Measurements from ENCODE around the gene BIRC3. TPM values are rescaled to one million over a fixed set of nuclear protein-coding genes. Genes with fewer than 3 reads are reported as not detected.

The BIRC3 gene
- total RNA-seq, 4 donors from 2014 or later = 10.6 to 19.0 (median 14.0) TPM

DNA sequence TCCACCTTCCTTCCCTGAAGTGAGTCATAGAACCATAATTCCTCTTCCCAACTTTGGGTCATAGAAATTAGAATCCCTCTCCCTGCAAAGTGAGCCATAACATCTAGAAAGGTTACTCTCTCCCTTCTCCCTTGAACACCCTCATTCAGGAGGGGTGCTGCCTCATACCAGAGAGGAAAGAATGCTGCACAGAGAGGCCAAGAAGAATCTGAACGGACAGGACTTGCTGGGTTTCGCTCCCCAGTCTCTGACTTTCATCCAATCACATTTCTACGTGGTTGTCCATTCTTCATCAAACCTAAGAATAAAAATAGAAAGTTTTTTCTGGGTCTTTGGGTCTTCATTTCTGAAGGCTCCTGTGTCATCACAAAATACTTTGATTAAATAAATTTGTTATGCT lies 31.0 kb upstream of the BIRC3 start:
- no peaks in the 10 kb centered on the region for H3K27me3 ChIP-seq
- no peak for ATAC-seq
- 90 to 100% methylated on average over 3 of the region's 3 CpGs for WGBS, 2 donors (ENCODE audit: low coverage in 1 of 2)
- no peak overlapping the region for H3K27ac ChIP-seq
- TF ChIP-seq, protein P1, sequence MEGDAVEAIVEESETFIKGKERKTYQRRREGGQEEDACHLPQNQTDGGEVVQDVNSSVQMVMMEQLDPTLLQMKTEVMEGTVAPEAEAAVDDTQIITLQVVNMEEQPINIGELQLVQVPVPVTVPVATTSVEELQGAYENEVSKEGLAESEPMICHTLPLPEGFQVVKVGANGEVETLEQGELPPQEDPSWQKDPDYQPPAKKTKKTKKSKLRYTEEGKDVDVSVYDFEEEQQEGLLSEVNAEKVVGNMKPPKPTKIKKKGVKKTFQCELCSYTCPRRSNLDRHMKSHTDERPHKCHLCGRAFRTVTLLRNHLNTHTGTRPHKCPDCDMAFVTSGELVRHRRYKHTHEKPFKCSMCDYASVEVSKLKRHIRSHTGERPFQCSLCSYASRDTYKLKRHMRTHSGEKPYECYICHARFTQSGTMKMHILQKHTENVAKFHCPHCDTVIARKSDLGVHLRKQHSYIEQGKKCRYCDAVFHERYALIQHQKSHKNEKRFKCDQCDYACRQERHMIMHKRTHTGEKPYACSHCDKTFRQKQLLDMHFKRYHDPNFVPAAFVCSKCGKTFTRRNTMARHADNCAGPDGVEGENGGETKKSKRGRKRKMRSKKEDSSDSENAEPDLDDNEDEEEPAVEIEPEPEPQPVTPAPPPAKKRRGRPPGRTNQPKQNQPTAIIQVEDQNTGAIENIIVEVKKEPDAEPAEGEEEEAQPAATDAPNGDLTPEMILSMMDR (IDR thresholded peaks at IDR 0.05) = no peak
- TF ChIP-seq POLR2AphosphoS5 (IDR thresholded peaks at IDR 0.05) (no peak), EP300 (IDR thresholded peaks at IDR 0.05) (no peak), POLR2A (IDR thresholded peaks at IDR 0.05) (no peak)
- H3K9me3 ChIP-seq = no peaks in the 10 kb centered on the region
- peaks cover 0 to 27% (median 2%) of the 10 kb centered on the region in 3 donors for H3K4me1 ChIP-seq
- no peak overlapping the region for H3K4me3 ChIP-seq
- no peaks in the 10 kb centered on the region for H3K36me3 ChIP-seq

DNA sequence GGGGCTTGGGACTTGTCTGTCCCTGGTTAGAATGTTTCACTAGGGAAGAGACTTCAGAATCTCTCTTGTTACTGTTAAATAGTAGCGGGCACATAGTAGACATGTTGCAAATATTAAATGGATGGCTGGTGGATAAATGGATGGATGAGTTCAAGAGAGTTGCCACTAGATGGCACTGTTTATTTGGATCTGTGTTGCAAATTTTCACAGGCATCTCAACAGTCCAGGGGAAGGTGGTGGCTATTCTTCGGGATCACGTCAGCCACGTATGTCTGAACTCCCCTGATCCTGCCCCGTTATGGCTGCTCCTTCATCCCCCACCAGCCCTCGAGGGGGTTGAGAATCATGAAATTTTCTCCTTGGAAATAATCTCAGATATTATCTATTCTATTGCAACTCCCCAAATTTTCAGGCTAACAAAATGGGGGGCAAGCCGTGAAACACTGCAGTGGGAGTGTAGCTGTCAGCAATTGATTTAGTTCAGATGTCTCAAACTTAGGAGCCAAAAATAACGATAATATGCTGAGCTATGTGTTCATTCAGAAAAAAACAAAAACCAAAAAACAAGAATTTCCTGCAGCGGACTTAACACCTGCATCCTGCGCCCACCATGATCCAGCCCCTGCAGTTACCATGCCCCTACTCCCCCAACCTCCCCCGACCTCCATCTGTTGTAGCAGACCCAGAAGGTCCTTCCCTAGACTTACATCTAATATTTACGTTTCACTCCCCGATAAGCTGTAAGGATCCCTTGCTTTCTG lies 29.1 kb upstream of the BIRC3 start:
- TF ChIP-seq, protein P1 (IDR thresholded peaks at IDR 0.05) = peak; percentile 78 to 82 (median 80)
- TF ChIP-seq EP300 (IDR thresholded peaks at IDR 0.05) = no peak
- WGBS, 2 donors (ENCODE audit: low coverage in 1 of 2) = 29 to 37% methylated on average over 13 of the region's 13 CpGs
- no peaks in the 10 kb centered on the region for H3K36me3 ChIP-seq
- peak overlapping the region; percentile 21 to 24 for H3K4me3 ChIP-seq
- H3K27me3 ChIP-seq = no peaks in the 10 kb centered on the region
- no peaks in the 10 kb centered on the region for H3K9me3 ChIP-seq
- H3K4me1 ChIP-seq = peaks cover 0 to 27% (median 2%) of the 10 kb centered on the region in 3 donors
- H3K27ac ChIP-seq = no peak overlapping the region
- peak; percentile 82 for ATAC-seq

DNA sequence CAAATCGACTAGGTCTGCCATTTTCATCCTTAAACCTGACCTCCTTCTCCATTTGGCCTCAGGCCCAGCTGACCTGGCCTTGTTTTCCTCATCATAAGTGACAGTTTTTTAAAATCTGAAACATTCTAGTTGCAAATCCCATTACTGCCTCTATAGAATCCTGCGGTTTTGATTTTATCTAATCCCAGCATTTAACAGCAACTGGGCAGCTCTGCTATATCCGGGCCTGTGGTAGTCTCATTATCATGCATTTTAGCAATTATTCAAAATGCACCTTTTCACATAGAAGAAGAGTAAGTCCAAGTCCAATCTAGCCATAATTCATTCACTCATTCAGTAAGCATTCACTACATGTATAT lies 28.6 kb upstream of the BIRC3 start:
- ATAC-seq = no peak
- no peaks in the 10 kb centered on the region for H3K36me3 ChIP-seq
- WGBS, 2 donors (ENCODE audit: low coverage in 1 of 2) = 41 to 80% methylated on average over 1 to 3 of the region's 3 CpGs
- TF ChIP-seq EP300 (IDR thresholded peaks at IDR 0.05) (no peak), POLR2A (IDR thresholded peaks at IDR 0.05) (no peak), POLR2AphosphoS5 (IDR thresholded peaks at IDR 0.05) (no peak)
- TF ChIP-seq, protein P1 (IDR thresholded peaks at IDR 0.05) = no peak
- peaks cover 0 to 27% (median 2%) of the 10 kb centered on the region in 3 donors for H3K4me1 ChIP-seq
- H3K4me3 ChIP-seq = no peak overlapping the region
- no peaks in the 10 kb centered on the region for H3K9me3 ChIP-seq
- no peaks in the 10 kb centered on the region for H3K27me3 ChIP-seq
- H3K27ac ChIP-seq = no peak overlapping the region

DNA sequence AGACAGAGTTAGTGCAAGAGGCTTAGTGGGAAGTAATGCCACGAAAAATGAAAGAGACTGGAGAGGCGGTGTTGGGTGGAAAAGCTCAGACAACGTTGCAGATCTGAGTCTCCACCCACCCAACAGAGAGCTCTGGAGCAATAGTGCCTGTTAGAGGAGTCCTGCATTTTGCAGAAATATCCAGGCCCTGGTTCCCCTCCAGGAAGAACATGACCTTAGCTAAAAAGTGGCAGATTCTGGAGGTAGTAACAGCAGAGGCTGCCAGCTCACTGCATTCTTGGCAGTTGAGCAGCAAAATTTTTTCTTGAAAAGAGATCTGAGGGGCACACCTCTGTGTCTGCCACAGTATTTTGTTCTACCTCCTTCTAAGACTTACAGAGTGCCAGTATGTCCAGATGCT lies 27.7 kb upstream of the BIRC3 start:
- H3K36me3 ChIP-seq = no peaks in the 10 kb centered on the region
- no peak overlapping the region for H3K4me3 ChIP-seq
- TF ChIP-seq POLR2AphosphoS5 (IDR thresholded peaks at IDR 0.05) (no peak), POLR2A (IDR thresholded peaks at IDR 0.05) (no peak), EP300 (IDR thresholded peaks at IDR 0.05) (no peak)
- TF ChIP-seq, protein P1 (IDR thresholded peaks at IDR 0.05) = no peak
- H3K4me1 ChIP-seq = peaks cover 0 to 27% (median 2%) of the 10 kb centered on the region in 3 donors
- ATAC-seq = peak; percentile 49
- WGBS, 2 donors (ENCODE audit: low coverage in 1 of 2) = 23 to 26% methylated on average over 3 of the region's 3 CpGs
- no peaks in the 10 kb centered on the region for H3K27me3 ChIP-seq
- peak overlapping the region in 3 of 4 donors; percentile 12 to 23 (median 21) for H3K27ac ChIP-seq
- H3K9me3 ChIP-seq = no peaks in the 10 kb centered on the region

DNA sequence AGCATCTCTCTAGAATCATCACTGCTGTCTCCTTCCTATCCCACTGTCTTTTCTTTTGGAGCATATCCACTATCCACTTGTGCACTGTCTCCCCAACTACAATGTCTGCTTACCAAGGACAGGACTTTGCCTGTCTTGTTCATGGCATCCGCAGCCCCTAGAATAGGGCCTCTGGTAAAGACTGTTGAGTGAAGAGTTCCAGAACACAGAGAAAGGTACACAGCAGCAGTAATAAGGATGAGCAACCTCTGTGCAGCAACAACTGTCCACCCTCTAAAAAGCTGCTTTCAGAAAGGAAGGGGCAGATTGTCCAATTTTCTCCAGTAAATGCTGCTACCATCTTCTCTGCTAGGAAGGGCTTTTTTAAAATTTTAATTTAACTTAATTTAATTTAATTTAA lies 25.5 kb upstream of the BIRC3 start:
- Histone ChIP-seq H3K4me3 (no peak overlapping the region), H3K27me3 (no peaks in the 10 kb centered on the region), H3K36me3 (no peaks in the 10 kb centered on the region), H3K27ac (no peak overlapping the region), H3K9me3 (no peaks in the 10 kb centered on the region), H3K4me1 (peaks cover 0 to 27% (median 2%) of the 10 kb centered on the region in 3 donors)
- ATAC-seq = no peak
- no peak for TF ChIP-seq POLR2A (IDR thresholded peaks at IDR 0.05)
- TF ChIP-seq POLR2AphosphoS5 (IDR thresholded peaks at IDR 0.05) = no peak
- WGBS, 2 donors (ENCODE audit: low coverage in 1 of 2) = no CpG with 5 or more reads among the region's 1 CpG

Measured in gastroesophageal sphincter (tissue), 4 donors.